ENCODE data around the gene SH3BP2.

- TF ChIP-seq CTCF (IDR thresholded peaks at IDR 0.05) (no peak), POLR2AphosphoS5 (IDR thresholded peaks at IDR 0.05) (no peak)
Observed at GRCh38 chr4:2820216-2820982, 27.5 kb downstream of the SH3BP2 start.
